Cardiac fibroblast (primary cell): ENCODE data around the gene CLSTN2.

Source experiments
- DNase-seq, 2 donors: peaks; one replicate each; pipeline versions ENCODE4 v3.0.0 to v3.0.0-alpha.2; 2010; ENCODE audit warnings: low read depth in 2 of 2
- H3K4me3 ChIP-seq, 2 donors: replicated peaks in 1 of 2; 1 replicate in 1 of 2; 2 replicates in 1 of 2; pipeline ENCODE4 v1.5.1; 2011; ENCODE audit warnings: low read depth in 2 of 2, low read length in 2 of 2, mild to moderate bottlenecking in 2 of 2, moderate library complexity in 1 of 2
- CTCF ChIP-seq: IDR thresholded peaks from one replicate; pipeline ENCODE4 v1.5.1; 2011; ENCODE audit warnings: low read depth, mild to moderate bottlenecking, low read length, inconsistent platforms

The CLSTN2 gene

GRCh38 chr3:140093742-140094141 is 158.8 kb downstream of the CLSTN2 start:
- DNase-seq = peak; percentile 58 to 62
- TF ChIP-seq CTCF = no peak
- H3K4me3 ChIP-seq = no peak overlapping the region

- no peak for TF ChIP-seq CTCF
- no peak overlapping the region for H3K4me3 ChIP-seq
- no peak for DNase-seq
Measured at GRCh38 chr3:140094487-140094886, 159.5 kb downstream of the CLSTN2 start.

- no peak for TF ChIP-seq CTCF
- DNase-seq = no peak
- H3K4me3 ChIP-seq = no peak overlapping the region
Measured at GRCh38 chr3:140096037-140096436, 161.1 kb downstream of the CLSTN2 start.

- H3K4me3 ChIP-seq = no peak overlapping the region
- TF ChIP-seq CTCF = no peak
- DNase-seq = no peak
Measured at GRCh38 chr3:140097874-140098635, 163.1 kb downstream of the CLSTN2 start.

- DNase-seq = no peak
- no peak overlapping the region for H3K4me3 ChIP-seq
- TF ChIP-seq CTCF = no peak
Measured at GRCh38 chr3:140100479-140100878, 165.5 kb downstream of the CLSTN2 start.

- no peak overlapping the region for H3K4me3 ChIP-seq
- no peak for DNase-seq
Measured at GRCh38 chr3:140103166-140103565, 168.2 kb downstream of the CLSTN2 start.

More at GRCh38 chr3:140103166-140103565, 168.2 kb downstream of the CLSTN2 start:
- TF ChIP-seq CTCF = no peak
